Left ventricle myocardium inferior (tissue), 1 donor: Measurements from ENCODE around the gene CCDC92. TPM values are rescaled to one million over a fixed set of nuclear protein-coding genes. Genes with fewer than 3 reads are reported as not detected.
A peak's percentile ranks its signal among the peaks of the same experiment; 100 is the strongest.

Experiments
- DNase-seq: peaks from one replicate; pipeline ENCODE4 v3.0.0-alpha.2; 2020
- H3K27ac ChIP-seq: fragments of 200-600 bp; replicated peaks from 2 replicates; pipeline ENCODE4 v1.8.0; 2021
- H3K27me3 ChIP-seq: fragments of 200-600 bp; 2 replicates; pipeline ENCODE4 v1.8.0; 2021; ENCODE audit warnings: low read depth
- H3K36me3 ChIP-seq: fragments of 200-600 bp; 2 replicates; pipeline ENCODE4 v1.8.0; 2021
- H3K4me1 ChIP-seq: fragments of 200-600 bp; 2 replicates; pipeline ENCODE4 v1.8.0; 2021
- H3K4me3 ChIP-seq: fragments of 200-600 bp; 2 replicates; pipeline ENCODE4 v1.8.0; 2021; ENCODE audit warnings: mild to moderate bottlenecking, moderate library complexity
- H3K9me3 ChIP-seq: fragments of 200-600 bp; replicated peaks from 2 replicates; pipeline ENCODE4 v1.8.0; 2021
- CTCF ChIP-seq: fragments of 200-600 bp; IDR thresholded peaks from 2 replicates; pipeline ENCODE4 v1.8.0; 2021; ENCODE audit warnings: antibody characterized with exemption, mild to moderate bottlenecking, borderline replicate concordance
- intact Hi-C: fragments of 100-400 bp; cut with micrococcal nuclease; formaldehyde crosslinking; loops from one replicate; pipeline ENCODE4 v1.11.0; 2022
- total RNA-seq: library from RNA; stranded (reverse); fragmentation: NEBNext Ultra II Directional; extraction: Animal tissue kit (Norgen Biotek cat#: 25700); gene quantifications from one replicate; pipeline ENCODE4 v1.2.1, GENCODE V29; 2021
- donor health status: DM: no; HTN: yes; CAD: no; lungs with severe emphysema.

CCDC92 gene
- total RNA-seq, 1 donor from 2014 or later = 57.2 TPM

GRCh38 chr12:123954647-123955350, 17.8 kb downstream of the CCDC92 start:
- Histone ChIP-seq H3K27ac (peak overlapping the region; percentile 83), H3K9me3 (no peaks in the 10 kb centered on the region), H3K27me3 (no peaks in the 10 kb centered on the region), H3K4me1 (peaks cover 77% of the 10 kb centered on the region), H3K36me3 (no peaks in the 10 kb centered on the region), H3K4me3 (no peak overlapping the region)
- TF ChIP-seq CTCF = no peak
- DNase-seq = no peak
- intact Hi-C loops = no loop called here

GRCh38 chr12:123952037-123952436, 20.6 kb downstream of the CCDC92 start:
- peaks cover 93% of the 10 kb centered on the region for H3K4me1 ChIP-seq
- H3K27ac ChIP-seq = peak overlapping the region; percentile 27

DNA sequence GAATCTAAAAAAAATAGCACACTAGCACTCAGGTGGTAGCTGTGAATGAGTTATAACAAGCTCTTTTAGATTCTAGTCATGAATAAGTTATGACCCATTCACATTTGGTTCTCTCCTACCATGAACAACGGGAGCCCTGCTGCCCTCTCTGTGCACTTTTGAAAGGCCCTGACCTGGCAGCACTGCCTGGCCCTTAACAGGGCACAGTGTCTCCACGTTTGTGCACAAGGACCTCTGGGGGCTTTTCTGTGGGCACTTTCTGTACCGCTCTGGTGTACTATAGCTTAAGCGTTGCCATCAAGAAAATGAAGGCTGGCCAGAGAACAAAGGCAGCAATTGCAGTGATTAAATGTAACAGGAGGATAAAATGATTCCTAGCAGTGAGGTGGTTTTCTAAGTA, 21.2 kb downstream of the CCDC92 start:
- Histone ChIP-seq H3K27me3 (no peaks in the 10 kb centered on the region), H3K4me3 (no peak overlapping the region), H3K4me1 (peaks cover 95% of the 10 kb centered on the region), H3K36me3 (no peaks in the 10 kb centered on the region), H3K9me3 (no peaks in the 10 kb centered on the region), H3K27ac (peak overlapping the region; percentile 22)
- no peak for TF ChIP-seq CTCF
- intact Hi-C loops = no loop called here
- no peak for DNase-seq

More at GRCh38 chr12:123952037-123952436, 20.6 kb downstream of the CCDC92 start:
- no peaks in the 10 kb centered on the region for H3K36me3 ChIP-seq
- H3K4me3 ChIP-seq = no peak overlapping the region
- H3K9me3 ChIP-seq = no peaks in the 10 kb centered on the region
- intact Hi-C loops = no loop called here
- no peaks in the 10 kb centered on the region for H3K27me3 ChIP-seq
- DNase-seq = no peak
- no peak for TF ChIP-seq CTCF

DNA sequence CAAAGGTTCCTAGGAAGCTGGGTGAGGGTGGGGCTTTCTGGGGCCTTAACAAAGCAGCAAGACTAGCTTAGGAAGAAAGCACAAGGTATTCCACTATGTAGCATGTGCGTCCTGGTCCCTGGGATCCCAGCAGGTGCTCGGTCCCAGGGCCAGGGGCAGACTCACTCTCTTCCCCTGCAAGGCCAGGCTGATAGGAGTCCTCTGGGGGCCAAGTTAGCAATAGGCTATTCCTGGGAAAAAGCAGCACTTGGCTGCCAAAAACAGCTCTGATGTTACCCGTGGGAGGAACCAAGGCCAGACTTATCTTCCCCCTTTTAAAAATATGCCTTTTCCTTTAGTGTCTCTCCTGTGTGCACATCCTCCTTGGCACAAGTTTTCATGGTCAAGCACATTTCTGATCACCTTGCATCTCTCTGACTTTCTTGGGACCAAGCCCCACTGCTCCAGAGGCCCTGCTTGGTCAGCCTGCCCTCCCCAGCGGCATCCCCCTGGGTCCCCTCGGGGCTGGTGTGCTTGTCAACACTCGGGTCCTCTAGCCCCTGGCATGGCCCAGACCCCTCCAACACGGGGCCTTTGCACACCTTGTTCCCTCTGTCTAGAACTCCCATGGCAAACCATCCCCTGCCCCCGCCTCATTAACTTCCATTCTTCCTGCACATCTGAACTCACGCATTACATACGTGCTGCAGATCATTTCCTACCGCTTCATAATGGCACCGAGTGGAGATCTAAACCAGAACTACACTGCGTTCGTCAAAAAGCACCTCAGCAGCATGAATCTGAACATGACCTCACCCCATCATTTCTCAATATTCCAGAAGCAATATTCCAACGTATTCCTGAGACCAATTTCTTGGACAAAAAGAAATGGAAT, 21.9 kb downstream of the CCDC92 start:
- DNase-seq = no peak
- H3K4me1 ChIP-seq = peaks cover 95% of the 10 kb centered on the region
- H3K27me3 ChIP-seq = no peaks in the 10 kb centered on the region
- TF ChIP-seq CTCF = no peak
- no peaks in the 10 kb centered on the region for H3K9me3 ChIP-seq
- intact Hi-C loops = no loop called here
- peak overlapping the region; percentile 41 for H3K27ac ChIP-seq
- no peak overlapping the region for H3K4me3 ChIP-seq
- no peaks in the 10 kb centered on the region for H3K36me3 ChIP-seq

GRCh38 chr12:123949770-123950165, 22.9 kb downstream of the CCDC92 start:
- DNase-seq = no peak
- no peaks in the 10 kb centered on the region for H3K27me3 ChIP-seq
- intact Hi-C loops = no loop called here
- peaks cover 9% of the 10 kb centered on the region for H3K36me3 ChIP-seq
- peaks cover 87% of the 10 kb centered on the region for H3K4me1 ChIP-seq
- H3K27ac ChIP-seq = peak overlapping the region; percentile 37
- H3K9me3 ChIP-seq = no peaks in the 10 kb centered on the region
- no peak overlapping the region for H3K4me3 ChIP-seq
- no peak for TF ChIP-seq CTCF
